Stimulated activated CD8-positive, alpha-beta memory T cell treated with anti-CD3 and anti-CD28 coated beads, Interleukin-12 subunit alpha, Interleukin-12 subunit beta, amount 100 ng/mL, for 1 hour (primary cell): ENCODE measurements around the gene IL1F10.

ENCODE experiments used
- DNase-seq: peaks from one replicate; pipeline ENCODE4 v3.0.0-alpha.2; 2020; ENCODE audit warnings: low read depth

Gene IL1F10

GRCh38 chr2:113112871-113113270, 45.1 kb downstream of the IL1F10 start:
- no peak for DNase-seq

DNA sequence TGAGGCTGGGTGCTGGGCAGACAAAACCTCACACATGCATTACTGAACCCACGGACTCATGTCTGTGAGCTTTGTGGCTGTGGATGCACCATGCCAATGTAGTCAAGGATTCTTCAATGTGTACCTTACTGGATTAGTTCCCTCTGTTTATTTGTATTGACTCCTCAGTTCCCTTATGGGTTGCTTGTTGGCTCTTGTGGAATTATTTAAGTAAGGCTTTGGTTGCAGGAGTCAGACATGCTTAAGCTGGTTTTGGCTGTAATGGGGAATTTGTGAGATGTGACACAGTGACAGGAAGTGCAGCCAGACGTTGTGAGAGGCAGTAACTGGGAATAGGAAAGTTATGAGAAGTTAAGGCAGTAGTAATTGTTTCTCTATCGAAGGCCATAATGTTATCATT, 46.0 kb downstream of the IL1F10 start:
- no peak for DNase-seq

DNA sequence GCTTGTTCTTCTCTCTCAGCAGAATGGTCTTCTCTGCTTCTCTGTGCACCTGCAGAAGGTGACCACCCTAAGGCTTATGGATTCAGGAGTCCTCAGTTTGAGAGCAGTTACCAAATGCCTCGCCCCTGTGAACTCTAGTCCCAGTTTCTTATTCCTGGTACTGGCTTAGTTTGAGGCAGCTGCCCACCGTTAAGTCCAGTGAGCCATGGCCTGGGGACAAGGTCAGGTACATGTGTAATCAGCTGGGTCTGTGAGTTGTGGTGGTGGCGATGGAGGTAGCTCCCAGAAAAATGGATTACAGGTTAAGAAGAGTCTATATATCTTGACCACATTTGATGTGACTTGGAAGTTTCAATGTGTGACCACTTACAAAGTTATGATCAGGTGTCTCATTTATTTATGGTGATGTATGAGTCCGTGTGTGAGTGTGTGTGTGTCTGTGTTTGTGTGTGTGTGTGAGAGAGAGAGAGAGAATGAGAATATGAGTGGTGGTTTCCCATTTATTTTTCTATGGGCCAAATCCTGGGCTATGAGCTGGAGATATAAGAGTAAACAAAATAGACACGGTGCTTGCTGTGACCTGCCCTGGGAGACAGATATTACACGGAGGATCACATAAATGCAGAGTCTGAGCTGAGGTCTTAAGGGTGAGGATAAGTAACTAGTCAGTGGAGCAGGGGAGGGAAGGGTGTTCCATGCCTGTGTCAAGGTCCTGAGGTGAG, 46.6 kb downstream of the IL1F10 start:
- no peak for DNase-seq

GRCh38 chr2:113114996-113115395, 47.2 kb downstream of the IL1F10 start:
- no peak for DNase-seq

GRCh38 chr2:113116100-113116958, 48.6 kb downstream of the IL1F10 start:
- DNase-seq: no peak

GRCh38 chr2:113117541-113118262, 49.9 kb downstream of the IL1F10 start:
- DNase-seq: no peak

- no peak for DNase-seq
Measured at GRCh38 chr2:113118263-113118657, 50.5 kb downstream of the IL1F10 start.

DNA sequence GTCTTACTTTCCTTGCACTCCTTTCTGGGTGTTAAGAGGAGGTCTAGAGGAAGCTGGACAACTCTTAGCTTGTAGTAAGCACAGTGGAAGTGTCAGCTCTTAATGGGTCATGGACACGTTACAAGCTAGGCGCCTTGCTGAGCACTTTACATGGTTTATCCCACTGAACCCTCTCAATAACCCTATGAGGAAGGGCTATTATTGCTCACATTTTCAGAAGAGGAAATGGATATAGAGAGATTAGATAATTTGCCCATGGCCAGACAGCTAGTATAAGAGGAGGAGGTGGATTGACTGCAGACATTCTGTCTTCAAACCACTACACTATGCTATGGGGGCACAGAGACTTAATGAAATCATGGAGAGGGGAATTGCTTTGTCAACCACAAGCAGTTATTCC, 51.3 kb downstream of the IL1F10 start:
- no peak for DNase-seq

- DNase-seq: no peak
Measured at GRCh38 chr2:113120861-113121260, 53.1 kb downstream of the IL1F10 start.

GRCh38 chr2:113122364-113122763, 54.6 kb downstream of the IL1F10 start:
- DNase-seq: no peak

DNA sequence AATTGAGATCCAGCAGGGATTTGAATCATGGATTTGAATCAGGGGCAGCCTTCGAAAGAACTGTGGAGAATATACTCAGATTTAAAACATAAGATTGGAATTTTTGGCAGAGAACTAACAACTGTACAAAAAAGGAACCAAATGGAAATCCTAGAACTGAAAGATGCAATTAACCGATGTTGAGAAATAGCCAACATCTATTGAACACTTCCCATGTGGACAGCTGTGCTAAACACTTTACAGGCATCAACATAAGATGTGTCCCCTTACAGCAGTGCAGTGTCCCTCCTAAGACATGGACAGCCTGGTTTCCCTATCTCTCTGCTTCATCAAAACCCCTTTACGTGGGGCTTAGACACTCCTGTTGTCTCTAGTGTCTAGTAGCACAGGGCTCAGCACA, 56.0 kb downstream of the IL1F10 start:
- no peak for DNase-seq

DNA sequence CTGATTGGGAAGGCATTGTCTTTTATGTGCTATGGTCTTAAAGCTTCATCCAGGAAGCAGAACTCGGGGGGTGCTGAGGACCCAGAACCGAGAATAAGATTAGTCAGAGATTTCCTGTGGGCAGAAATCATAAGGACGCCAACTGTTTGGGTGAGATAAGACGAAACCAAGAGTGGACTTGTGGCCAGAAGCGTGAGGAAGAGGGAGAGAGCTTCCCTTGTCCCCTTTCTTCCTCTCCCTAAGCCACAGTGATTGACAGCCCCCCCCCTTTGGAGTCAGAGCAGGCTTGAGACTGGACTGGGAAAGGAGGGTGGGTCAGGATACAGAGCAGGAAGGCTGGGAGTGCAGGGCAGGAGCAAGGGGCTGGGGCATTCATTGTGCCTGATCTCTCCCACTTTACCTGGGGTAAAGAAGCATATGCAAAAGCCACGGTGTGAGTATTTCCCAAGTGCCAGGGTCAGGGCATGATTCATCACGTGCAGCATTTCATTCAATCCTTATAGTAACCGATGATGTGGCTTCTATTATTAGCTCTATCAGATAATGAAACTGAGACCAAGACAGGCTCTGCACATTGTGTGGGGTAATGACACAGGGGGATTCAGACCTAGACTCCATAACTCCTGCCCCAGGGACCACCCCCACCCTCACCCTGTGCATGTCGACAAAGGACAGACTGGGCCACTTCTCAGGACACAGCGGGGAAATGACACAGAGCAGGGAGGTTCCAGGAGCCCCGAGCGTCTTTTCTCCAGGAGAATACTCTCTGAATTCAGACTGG, 56.6 kb downstream of the IL1F10 start:
- no peak for DNase-seq
